K562 treated with DMSO at 1 percent for 24 hours (cell line): ENCODE data around the gene PLAC9. TPM values are rescaled to one million over a fixed set of nuclear protein-coding genes. Genes with fewer than 3 reads are reported as not detected.

Experiments
- total RNA-seq: library from RNA; unstranded; fragments of 300-600 nt; gene quantifications from 2 replicates; pipeline ENCODE4 v1.2.3, GENCODE V29; 2022; ENCODE audit warnings: low read depth; ENCODE audit not compliant: insufficient read depth

PLAC9 gene, protein sequence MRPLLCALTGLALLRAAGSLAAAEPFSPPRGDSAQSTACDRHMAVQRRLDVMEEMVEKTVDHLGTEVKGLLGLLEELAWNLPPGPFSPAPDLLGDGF
- not detected in 2 replicates for total RNA-seq

DNA sequence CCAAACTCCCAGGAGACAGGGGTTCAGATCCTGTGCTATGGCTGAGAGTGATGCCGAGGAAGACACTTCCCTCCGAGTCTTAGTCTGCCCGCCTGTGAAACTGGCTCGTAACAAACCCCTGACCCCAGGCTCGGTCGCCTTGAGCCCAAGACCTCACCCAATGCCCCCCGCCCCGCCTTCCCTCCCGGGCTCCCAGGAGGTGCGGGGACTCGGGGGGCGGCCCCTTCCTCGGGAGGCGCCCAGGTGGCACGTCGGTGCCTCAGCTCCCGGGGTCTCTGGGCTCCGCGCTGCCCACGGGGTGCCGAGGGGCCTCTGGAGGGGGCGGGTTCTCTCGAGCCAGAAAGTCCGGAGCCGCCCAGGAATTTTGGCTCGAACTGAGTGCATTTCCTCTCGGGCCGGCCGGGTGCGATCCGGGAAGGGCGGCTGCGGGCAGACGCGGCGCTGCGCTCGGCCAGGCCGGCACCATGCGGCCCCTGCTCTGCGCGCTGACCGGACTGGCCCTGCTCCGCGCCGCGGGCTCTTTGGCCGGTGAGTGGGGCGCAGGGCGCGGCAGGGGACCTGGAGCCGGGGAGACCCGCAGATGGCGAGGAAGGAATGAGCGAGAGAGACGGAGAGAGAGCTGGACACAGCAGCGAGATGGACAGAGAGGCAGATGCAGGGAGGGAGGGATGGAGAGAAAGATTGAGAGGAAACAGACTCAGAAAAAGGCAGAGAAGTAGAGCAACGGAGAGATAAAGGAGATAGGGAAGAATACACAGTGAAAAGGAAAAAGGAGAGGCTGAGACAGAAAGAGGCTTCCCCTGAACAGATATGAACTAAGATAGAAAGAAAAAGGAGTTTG, at the start of gene PLAC9:
PLAC9 (plus strand) TSS at position 432 of the 841 bp plus-strand sequence; CDS start at position 465, 33 bp downstream.

Other genes starting within 250 kb of the PLAC9 start
- not detected in 2 replicates for gene SFTPD, start 183.6 kb upstream of the PLAC9 start, total RNA-seq
- 2.1 and 6.5 TPM in 2 replicates for gene TMEM254, start 54.1 kb upstream of the PLAC9 start, total RNA-seq
- 188 and 189 TPM in 2 replicates for gene ANXA11, start 72.8 kb downstream of the PLAC9 start, total RNA-seq
- gene MAT1A, start 156.9 kb downstream of the PLAC9 start, total RNA-seq: 3.1 and 3.8 TPM in 2 replicates
- gene DYDC1, start 224.0 kb downstream of the PLAC9 start, total RNA-seq: not detected in 2 replicates
- 3.1 and 3.4 TPM in 2 replicates for gene DYDC2, start 224.1 kb downstream of the PLAC9 start, total RNA-seq